ENCODE data around the gene CDH11. TPM values are rescaled to one million over a fixed set of nuclear protein-coding genes. Genes with fewer than 3 reads are reported as not detected.

Gene CDH11
- total and polyA plus RNA-seq, 2 donors (not counting 1 experiment from before 2014, with no cell fraction given) = not detected

GRCh38 chr16:65015599-65015998 is 106.3 kb downstream of the CDH11 start:
- intact Hi-C loops (cut with micrococcal nuclease) = no loop called here
- H3K79me2 ChIP-seq (ENCODE audit: control insufficient read depth, insufficient read depth, low read length) = no peaks in the 10 kb centered on the region
- H3K36me3 ChIP-seq (replicated peaks in 1 of 2; ENCODE audit: control extremely low read depth in 1 of 2, control insufficient read depth in 1 of 2, extremely low read depth in 1 of 2, insufficient read depth in 2 of 2, low read length in 1 of 2) = no peaks in the 10 kb centered on the region
- no peak overlapping the region for H3K4me2 ChIP-seq (replicated peaks; ENCODE audit: low read depth, low read length, poor library complexity, severe bottlenecking)
- ChIA-PET CTCF (no interaction called here), POLR2A (no interaction called here)
- no peak overlapping the region for H3K4me3 ChIP-seq (ENCODE audit: control extremely low read depth in 1 of 5, extremely low read depth in 1 of 5, insufficient read depth in 1 of 5, low read depth in 2 of 5, low read length in 4 of 5)
- H3K27ac Mint-ChIP-seq = no peak overlapping the region
- no peaks in the 10 kb centered on the region for H3K4me1 Mint-ChIP-seq
- H2AFZ ChIP-seq (ENCODE audit: insufficient read depth, low read depth, low read length, poor library complexity, severe bottlenecking) = no peak overlapping the region
- no peak for TF ChIP-seq CTCF (IDR thresholded peaks at IDR 0.05)
- no peak for TF ChIP-seq EZH2 (IDR thresholded peaks at IDR 0.05; ENCODE audit: borderline replicate concordance, insufficient read depth, low read depth, low read length, poor library complexity, severe bottlenecking)
- H3K27me3 ChIP-seq (replicated peaks in 1 of 4; ENCODE audit: control extremely low read depth in 1 of 4, control insufficient read depth in 3 of 4, insufficient read depth in 4 of 4, low read length in 3 of 4) = no peaks in the 10 kb centered on the region
- H3K4me1 ChIP-seq (ENCODE audit: control insufficient read depth in 2 of 2, insufficient read depth in 2 of 2, low read length in 2 of 2) = no peaks in the 10 kb centered on the region
- H3K4me3 Mint-ChIP-seq = no peak overlapping the region
- no peaks in the 10 kb centered on the region for H4K20me1 ChIP-seq (ENCODE audit: control insufficient read depth, insufficient read depth, low read length, poor library complexity, severe bottlenecking)
- no peak overlapping the region for H3K9ac ChIP-seq (ENCODE audit: low read length)
- no peaks in the 10 kb centered on the region for H3K9me3 Mint-ChIP-seq (ENCODE audit: insufficient read depth)
- DNase-seq = no peak
- no peaks in the 10 kb centered on the region for H3K27me3 Mint-ChIP-seq
- no peak for ATAC-seq (ENCODE audit: low read depth)
- H3K27ac ChIP-seq (ENCODE audit: low read length in 2 of 2) = no peak overlapping the region
- H3K9me3 ChIP-seq (ENCODE audit: control extremely low read depth in 1 of 3, control insufficient read depth in 2 of 3, insufficient read depth in 1 of 3, low read length in 2 of 3) = no peaks in the 10 kb centered on the region

- Mint-ChIP-seq H3K27ac (no peak overlapping the region), H3K4me1 (no peaks in the 10 kb centered on the region), H3K4me3 (no peak overlapping the region), H3K9me3 (ENCODE audit: insufficient read depth) (no peaks in the 10 kb centered on the region), H3K27me3 (no peaks in the 10 kb centered on the region)
- Histone ChIP-seq H2AFZ (ENCODE audit: insufficient read depth, low read depth, low read length, poor library complexity, severe bottlenecking) (no peak overlapping the region), H3K27ac (ENCODE audit: low read length in 2 of 2) (no peak overlapping the region), H4K20me1 (ENCODE audit: control insufficient read depth, insufficient read depth, low read length, poor library complexity, severe bottlenecking) (no peaks in the 10 kb centered on the region), H3K4me3 (ENCODE audit: control extremely low read depth in 1 of 5, extremely low read depth in 1 of 5, insufficient read depth in 1 of 5, low read depth in 2 of 5, low read length in 4 of 5) (no peak overlapping the region), H3K9ac (ENCODE audit: low read length) (no peak overlapping the region), H3K27me3 (replicated peaks in 1 of 4; ENCODE audit: control extremely low read depth in 1 of 4, control insufficient read depth in 3 of 4, insufficient read depth in 4 of 4, low read length in 3 of 4) (no peaks in the 10 kb centered on the region), H3K36me3 (replicated peaks in 1 of 2; ENCODE audit: control extremely low read depth in 1 of 2, control insufficient read depth in 1 of 2, extremely low read depth in 1 of 2, insufficient read depth in 2 of 2, low read length in 1 of 2) (no peaks in the 10 kb centered on the region), H3K4me1 (ENCODE audit: control insufficient read depth in 2 of 2, insufficient read depth in 2 of 2, low read length in 2 of 2) (no peaks in the 10 kb centered on the region), H3K79me2 (ENCODE audit: control insufficient read depth, insufficient read depth, low read length) (no peaks in the 10 kb centered on the region), H3K9me3 (ENCODE audit: control extremely low read depth in 1 of 3, control insufficient read depth in 2 of 3, insufficient read depth in 1 of 3, low read length in 2 of 3) (no peaks in the 10 kb centered on the region), H3K4me2 (replicated peaks; ENCODE audit: low read depth, low read length, poor library complexity, severe bottlenecking) (no peak overlapping the region)
- POLR2A ChIA-PET = no interaction called here
- no peak for ATAC-seq (ENCODE audit: low read depth)
- intact Hi-C loops (cut with micrococcal nuclease) = no loop called here
- CTCF ChIA-PET = no interaction called here
- WGBS (ENCODE audit: insufficient coverage) = no CpG with 5 or more reads among the region's 1 CpG
- no peak for DNase-seq
- no peak for TF ChIP-seq CTCF (IDR thresholded peaks at IDR 0.05)
- TF ChIP-seq EZH2 (IDR thresholded peaks at IDR 0.05; ENCODE audit: borderline replicate concordance, insufficient read depth, low read depth, low read length, poor library complexity, severe bottlenecking) = no peak
Observed at GRCh38 chr16:65012357-65012756, 109.5 kb downstream of the CDH11 start.

Measured in B cell (primary cell).